ENCODE results near the gene DGCR8.

Gene DGCR8

GRCh38 chr22:20043057-20043996 is 36.7 kb upstream of the DGCR8 start:
- no peak for TF ChIP-seq CTCF (conservative IDR thresholded peaks at IDR 0.05; ENCODE audit: low read depth, low read length)
- Histone ChIP-seq H3K27me3 (ENCODE audit: insufficient read depth, low read depth) (no peaks in the 10 kb centered on the region), H3K4me3 (IDR thresholded peaks at IDR 0.05; ENCODE audit: insufficient read depth, low read depth, low read length) (no peak overlapping the region), H3K4me2 (no peak overlapping the region), H3K27ac (no peak overlapping the region), H3K79me2 (ENCODE audit: insufficient read depth, low read depth) (no peaks in the 10 kb centered on the region), H4K20me1 (ENCODE audit: insufficient read depth) (no peaks in the 10 kb centered on the region), H2AFZ (ENCODE audit: low read depth) (no peak overlapping the region), H3K9ac (no peak overlapping the region), H3K36me3 (ENCODE audit: insufficient read depth) (no peaks in the 10 kb centered on the region), H3K4me1 (ENCODE audit: low read depth, poor library complexity, severe bottlenecking) (no peaks in the 10 kb centered on the region)

GRCh38 chr22:20043997-20044342 is 36.1 kb upstream of the DGCR8 start:
- no peak overlapping the region for H3K27ac ChIP-seq
- H4K20me1 ChIP-seq (ENCODE audit: insufficient read depth), result no peaks in the 10 kb centered on the region
- H3K4me3 ChIP-seq (IDR thresholded peaks at IDR 0.05; ENCODE audit: insufficient read depth, low read depth, low read length), result no peak overlapping the region

GRCh38 chr22:20044495-20045151 is 35.4 kb upstream of the DGCR8 start:
- TF ChIP-seq CTCF (conservative IDR thresholded peaks at IDR 0.05; ENCODE audit: low read depth, low read length), result no peak
- Histone ChIP-seq H3K36me3 (ENCODE audit: insufficient read depth) (no peaks in the 10 kb centered on the region), H3K4me2 (no peak overlapping the region), H3K4me3 (IDR thresholded peaks at IDR 0.05; ENCODE audit: insufficient read depth, low read depth, low read length) (no peak overlapping the region), H3K4me1 (ENCODE audit: low read depth, poor library complexity, severe bottlenecking) (no peaks in the 10 kb centered on the region), H2AFZ (ENCODE audit: low read depth) (no peak overlapping the region), H4K20me1 (ENCODE audit: insufficient read depth) (no peaks in the 10 kb centered on the region), H3K27ac (no peak overlapping the region), H3K27me3 (ENCODE audit: insufficient read depth, low read depth) (no peaks in the 10 kb centered on the region), H3K9ac (no peak overlapping the region), H3K79me2 (ENCODE audit: insufficient read depth, low read depth) (no peaks in the 10 kb centered on the region)

More at GRCh38 chr22:20043997-20044342, 36.1 kb upstream of the DGCR8 start:
- H3K79me2 ChIP-seq (ENCODE audit: insufficient read depth, low read depth), result no peaks in the 10 kb centered on the region
- H3K27me3 ChIP-seq (ENCODE audit: insufficient read depth, low read depth), result no peaks in the 10 kb centered on the region
- H3K4me2 ChIP-seq, result no peak overlapping the region
- H3K36me3 ChIP-seq (ENCODE audit: insufficient read depth), result no peaks in the 10 kb centered on the region
- no peak overlapping the region for H2AFZ ChIP-seq (ENCODE audit: low read depth)
- no peak for TF ChIP-seq CTCF (conservative IDR thresholded peaks at IDR 0.05; ENCODE audit: low read depth, low read length)
- no peak overlapping the region for H3K9ac ChIP-seq
- no peaks in the 10 kb centered on the region for H3K4me1 ChIP-seq (ENCODE audit: low read depth, poor library complexity, severe bottlenecking)

- no peak overlapping the region for H3K27ac ChIP-seq
- H3K4me3 ChIP-seq (IDR thresholded peaks at IDR 0.05; ENCODE audit: insufficient read depth, low read depth, low read length), result no peak overlapping the region
- H3K4me1 ChIP-seq (ENCODE audit: low read depth, poor library complexity, severe bottlenecking), result no peaks in the 10 kb centered on the region
- H3K9ac ChIP-seq, result no peak overlapping the region
- no peaks in the 10 kb centered on the region for H3K79me2 ChIP-seq (ENCODE audit: insufficient read depth, low read depth)
- no peaks in the 10 kb centered on the region for H3K27me3 ChIP-seq (ENCODE audit: insufficient read depth, low read depth)
- H3K36me3 ChIP-seq (ENCODE audit: insufficient read depth), result no peaks in the 10 kb centered on the region
- H3K4me2 ChIP-seq, result no peak overlapping the region
- no peak for TF ChIP-seq CTCF (conservative IDR thresholded peaks at IDR 0.05; ENCODE audit: low read depth, low read length)
- no peak overlapping the region for H2AFZ ChIP-seq (ENCODE audit: low read depth)
- no peaks in the 10 kb centered on the region for H4K20me1 ChIP-seq (ENCODE audit: insufficient read depth)
Measured at GRCh38 chr22:20046730-20047129, 33.3 kb upstream of the DGCR8 start.

Data from KMS-11 (cell line).